OCI-LY3 (cell line): ENCODE measurements around the gene ZNF624.

Experiments used
- H2AFZ ChIP-seq: fragments of 200-600, 300-600 bp; shearing (Covaris generic); 2 replicates; pipeline ENCODE4 v1.6.0; 2014; ENCODE audit warnings: antibody characterized with exemption, low read depth, low read length
- H3K27ac ChIP-seq: fragments of 200-600, 300-600 bp; sonication (generic); 2 replicates; pipeline ENCODE4 v1.5.1; 2014; ENCODE audit warnings: mild to moderate bottlenecking, low read length, moderate library complexity, mixed read lengths
- H3K27me3 ChIP-seq: fragments of 200-600, 300-600 bp; sonication (generic); 2 replicates; pipeline ENCODE4 v1.6.1; 2014; ENCODE audit warnings: low read depth, low read length, mixed read lengths
- H3K36me3 ChIP-seq: fragments of 200-600, 300-600 bp; sonication (generic); replicated peaks from 2 replicates; pipeline ENCODE3; 2014; ENCODE audit warnings: low read depth, low read length, mixed read lengths
- H3K4me1 ChIP-seq: fragments of 300-600, 200-600 bp; sonication (generic); 2 replicates; pipeline ENCODE4 v1.6.1; 2014; ENCODE audit warnings: low read length, mixed read lengths
- H3K4me2 ChIP-seq: fragments of 200-600, 300-600 bp; sonication (generic); 2 replicates; pipeline ENCODE4 v1.6.1; 2014; ENCODE audit warnings: low read length, mixed read lengths
- H3K4me3 ChIP-seq: fragments of 300-600, 200-600 bp; sonication (generic); 2 replicates; pipeline ENCODE4 v1.5.1; 2014; ENCODE audit warnings: antibody characterized with exemption, mild to moderate bottlenecking, low read length, moderate library complexity
- H3K79me2 ChIP-seq: fragments of 300-600, 200-600 bp; shearing (Covaris generic); 2 replicates; pipeline ENCODE4 v1.6.1; 2014; ENCODE audit warnings: mild to moderate bottlenecking, low read length, mixed read lengths
- H3K9ac ChIP-seq: fragments of 300-600, 200-600 bp; shearing (Covaris generic); 2 replicates; pipeline ENCODE4 v1.6.0; 2014; ENCODE audit warnings: mild to moderate bottlenecking, low read length, moderate library complexity
- H3K9me3 ChIP-seq: fragments of 200-600, 300-600 bp; shearing (Covaris generic); 2 replicates; pipeline ENCODE4 v1.6.1; 2014; ENCODE audit warnings: low read length, mixed read lengths; ENCODE audit not compliant: insufficient read depth
- H4K20me1 ChIP-seq: fragments of 200-600, 300-600 bp; sonication (generic); 2 replicates; pipeline ENCODE4 v1.6.1; 2016; ENCODE audit warnings: low read length, mixed read lengths; ENCODE audit not compliant: insufficient read depth
- EZH2phosphoT487 ChIP-seq: fragments of 200-600 bp; shearing (Covaris generic); IDR thresholded peaks from 2 replicates; pipeline ENCODE4 v1.6.1; 2018; ENCODE audit warnings: antibody characterized with exemption, mixed run types, low read depth
- TF ChIP-seq, protein P1 (sequence below): fragments of 200-600, 300-600 bp; sonication (generic); IDR thresholded peaks from 2 replicates; pipeline ENCODE4 v1.5.1; 2014; ENCODE audit warnings: antibody characterized with exemption, low read length, low read depth

The ZNF624 gene

GRCh38 chr17:16623282-16623681, 30.4 kb downstream of the ZNF624 start:
- Histone ChIP-seq H3K4me3 (no peak overlapping the region), H3K27ac (no peak overlapping the region), H3K79me2 (no peaks in the 10 kb centered on the region), H3K4me1 (no peaks in the 10 kb centered on the region), H3K36me3 (peaks cover 43% of the 10 kb centered on the region), H3K9me3 (peaks cover 22% of the 10 kb centered on the region; the same call in 1 of the 2 replicates), H2AFZ (no peak overlapping the region), H3K27me3 (no peaks in the 10 kb centered on the region), H4K20me1 (no peaks in the 10 kb centered on the region), H3K4me2 (no peak overlapping the region), H3K9ac (no peak overlapping the region)
- TF ChIP-seq, protein P1, sequence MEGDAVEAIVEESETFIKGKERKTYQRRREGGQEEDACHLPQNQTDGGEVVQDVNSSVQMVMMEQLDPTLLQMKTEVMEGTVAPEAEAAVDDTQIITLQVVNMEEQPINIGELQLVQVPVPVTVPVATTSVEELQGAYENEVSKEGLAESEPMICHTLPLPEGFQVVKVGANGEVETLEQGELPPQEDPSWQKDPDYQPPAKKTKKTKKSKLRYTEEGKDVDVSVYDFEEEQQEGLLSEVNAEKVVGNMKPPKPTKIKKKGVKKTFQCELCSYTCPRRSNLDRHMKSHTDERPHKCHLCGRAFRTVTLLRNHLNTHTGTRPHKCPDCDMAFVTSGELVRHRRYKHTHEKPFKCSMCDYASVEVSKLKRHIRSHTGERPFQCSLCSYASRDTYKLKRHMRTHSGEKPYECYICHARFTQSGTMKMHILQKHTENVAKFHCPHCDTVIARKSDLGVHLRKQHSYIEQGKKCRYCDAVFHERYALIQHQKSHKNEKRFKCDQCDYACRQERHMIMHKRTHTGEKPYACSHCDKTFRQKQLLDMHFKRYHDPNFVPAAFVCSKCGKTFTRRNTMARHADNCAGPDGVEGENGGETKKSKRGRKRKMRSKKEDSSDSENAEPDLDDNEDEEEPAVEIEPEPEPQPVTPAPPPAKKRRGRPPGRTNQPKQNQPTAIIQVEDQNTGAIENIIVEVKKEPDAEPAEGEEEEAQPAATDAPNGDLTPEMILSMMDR, result no peak
- TF ChIP-seq EZH2phosphoT487, result no peak

DNA sequence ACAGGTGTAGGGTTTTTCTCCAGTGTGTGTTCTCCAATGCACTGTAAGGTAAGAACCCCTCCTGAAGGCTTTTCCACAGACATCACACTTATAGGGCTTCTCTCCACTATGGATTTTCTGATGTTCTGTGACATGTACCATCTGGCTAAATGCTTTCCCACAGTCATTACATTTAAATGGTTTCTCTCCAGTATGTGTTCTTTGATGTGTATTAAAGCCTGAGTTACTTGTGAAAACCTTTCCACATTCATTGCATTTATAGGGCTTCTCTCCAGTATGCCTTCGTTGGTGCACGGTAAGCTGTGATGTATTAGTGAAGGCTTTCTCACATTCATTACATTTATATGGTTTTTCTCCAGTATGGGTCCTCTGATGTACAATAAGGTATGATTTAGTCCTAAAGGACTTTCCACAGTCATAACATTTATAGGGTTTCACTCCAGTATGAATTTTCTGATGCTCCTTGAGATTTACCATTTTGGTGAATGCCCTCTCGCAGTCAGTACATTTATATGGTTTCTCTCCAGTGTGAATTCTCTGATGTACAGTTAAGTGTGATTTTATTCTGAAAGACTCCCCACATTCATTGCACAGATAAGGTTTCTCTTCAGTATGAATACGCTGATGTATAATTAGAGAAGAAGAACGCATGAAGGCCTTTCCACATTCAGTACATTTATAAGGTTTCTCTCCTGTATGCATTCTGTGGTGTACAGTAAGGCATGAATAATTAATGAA, 30.9 kb downstream of the ZNF624 start:
- TF ChIP-seq, protein P1, result no peak
- no peak for TF ChIP-seq EZH2phosphoT487
- Histone ChIP-seq H3K79me2 (no peaks in the 10 kb centered on the region), H3K4me3 (no peak overlapping the region), H3K9me3 (peaks cover 22% of the 10 kb centered on the region; the same call in 1 of the 2 replicates), H3K4me2 (no peak overlapping the region), H3K27ac (no peak overlapping the region), H4K20me1 (no peaks in the 10 kb centered on the region), H3K4me1 (no peaks in the 10 kb centered on the region), H3K36me3 (peaks cover 41% of the 10 kb centered on the region), H2AFZ (no peak overlapping the region), H3K9ac (no peak overlapping the region), H3K27me3 (no peaks in the 10 kb centered on the region)

DNA sequence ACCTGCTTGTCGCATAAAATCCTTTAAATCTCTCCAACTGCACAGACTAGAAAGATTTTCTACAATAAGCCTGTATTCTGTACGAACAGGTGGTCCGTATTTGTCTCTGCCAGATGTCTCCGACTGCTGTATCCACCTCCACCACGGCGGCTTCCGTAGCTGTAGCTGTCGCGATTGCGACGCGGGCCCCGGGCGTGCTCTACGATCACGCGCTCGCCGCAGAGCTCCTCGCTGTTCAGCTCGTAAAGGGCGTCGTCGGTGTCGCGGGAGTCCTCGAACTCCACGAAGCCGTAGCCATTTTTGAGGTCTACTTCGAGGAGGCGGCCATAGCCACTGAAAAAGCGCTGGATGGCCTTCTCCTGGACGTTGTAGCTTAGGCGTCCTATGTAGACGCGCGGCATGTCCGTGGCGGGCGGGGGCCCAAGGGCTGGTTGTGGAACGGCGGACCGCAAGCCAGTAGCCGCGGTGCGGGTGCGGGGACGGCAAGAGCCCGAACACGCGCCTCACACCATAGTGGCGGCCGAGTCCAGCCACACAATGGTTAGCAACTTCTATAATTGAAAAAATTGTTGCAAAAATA, 36.1 kb downstream of the ZNF624 start:
- Histone ChIP-seq H3K27ac (no peak overlapping the region), H3K27me3 (no peaks in the 10 kb centered on the region), H3K4me3 (no peak overlapping the region), H3K4me2 (no peak overlapping the region), H3K9ac (no peak overlapping the region), H4K20me1 (no peaks in the 10 kb centered on the region), H3K4me1 (no peaks in the 10 kb centered on the region), H2AFZ (no peak overlapping the region), H3K9me3 (peaks cover 4% of the 10 kb centered on the region; the same call in 1 of the 2 replicates), H3K36me3 (peaks cover 10% of the 10 kb centered on the region), H3K79me2 (no peaks in the 10 kb centered on the region)
- TF ChIP-seq, protein P1, result no peak
- TF ChIP-seq EZH2phosphoT487, result no peak

GRCh38 chr17:16599537-16599936, 54.1 kb downstream of the ZNF624 start:
- Histone ChIP-seq H3K9me3 (no peaks in the 10 kb centered on the region), H3K79me2 (no peaks in the 10 kb centered on the region), H3K4me2 (no peak overlapping the region)

More at GRCh38 chr17:16599537-16599936, 54.1 kb downstream of the ZNF624 start:
- no peak overlapping the region for H3K9ac ChIP-seq
- H3K4me3 ChIP-seq, result no peak overlapping the region
- no peak overlapping the region for H2AFZ ChIP-seq
- H3K27ac ChIP-seq, result no peak overlapping the region
- H3K27me3 ChIP-seq, result no peaks in the 10 kb centered on the region
- no peaks in the 10 kb centered on the region for H3K36me3 ChIP-seq
- H4K20me1 ChIP-seq, result no peaks in the 10 kb centered on the region
- H3K4me1 ChIP-seq, result no peaks in the 10 kb centered on the region
- TF ChIP-seq EZH2phosphoT487, result no peak
- TF ChIP-seq, protein P1, result no peak
